ENCODE measurements around the gene SPAG9.
A peak's percentile ranks its signal among the peaks of the same experiment; 100 is the strongest.

The SPAG9 gene

DNA sequence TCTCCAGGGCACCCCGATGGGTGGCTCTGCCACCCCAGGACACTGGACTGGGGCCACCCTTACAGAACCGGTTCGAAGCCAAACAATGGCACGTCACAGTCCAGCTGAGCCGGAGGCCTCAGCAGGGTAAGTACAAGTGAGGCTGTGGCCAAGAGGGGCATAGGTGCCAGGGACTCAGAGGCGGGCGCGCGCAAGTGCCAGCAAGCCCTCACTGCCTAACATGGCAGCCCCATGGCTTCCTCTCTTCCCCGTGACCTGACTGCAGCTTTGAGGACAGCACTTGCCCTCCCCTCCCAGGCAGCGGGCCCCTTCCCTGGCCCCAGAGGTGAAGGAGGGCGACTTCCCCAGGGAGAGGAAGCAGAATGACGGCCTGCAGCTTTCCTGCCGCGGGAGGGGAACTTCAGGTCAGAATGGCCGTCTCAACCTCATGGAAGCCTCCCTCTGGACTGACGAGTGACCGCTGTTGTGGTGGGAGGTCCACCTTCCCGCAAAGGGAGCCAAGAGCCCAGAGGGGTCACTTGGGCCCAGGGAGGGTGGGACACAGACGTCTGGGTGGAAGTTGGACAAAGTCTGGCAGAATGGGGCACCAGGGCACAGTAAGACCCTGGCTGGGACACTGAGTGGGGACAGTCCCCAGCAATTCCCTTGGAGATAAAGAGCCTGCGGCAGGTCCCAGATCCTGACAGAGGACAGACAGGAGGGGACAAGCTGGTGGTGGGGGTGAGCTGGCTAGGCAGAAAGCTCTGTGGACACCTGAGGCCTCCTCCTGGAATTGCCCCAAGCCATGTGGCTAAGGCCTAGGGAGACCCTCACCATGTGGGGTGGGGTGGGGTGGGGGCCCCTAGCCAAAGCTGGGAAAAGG lies 202.4 kb downstream of the SPAG9 start:
- H3K27ac Mint-ChIP-seq, result peak overlapping the region; percentile 44 to 92 (median 48)
- no peaks in the 10 kb centered on the region for H3K36me3 Mint-ChIP-seq (ENCODE audit: low read depth)
- peak overlapping the region in 1 of 3 experiments; percentile 32 for H3K4me3 Mint-ChIP-seq
- H3K9me3 Mint-ChIP-seq, result no peaks in the 10 kb centered on the region
- TF ChIP-seq, protein P1, sequence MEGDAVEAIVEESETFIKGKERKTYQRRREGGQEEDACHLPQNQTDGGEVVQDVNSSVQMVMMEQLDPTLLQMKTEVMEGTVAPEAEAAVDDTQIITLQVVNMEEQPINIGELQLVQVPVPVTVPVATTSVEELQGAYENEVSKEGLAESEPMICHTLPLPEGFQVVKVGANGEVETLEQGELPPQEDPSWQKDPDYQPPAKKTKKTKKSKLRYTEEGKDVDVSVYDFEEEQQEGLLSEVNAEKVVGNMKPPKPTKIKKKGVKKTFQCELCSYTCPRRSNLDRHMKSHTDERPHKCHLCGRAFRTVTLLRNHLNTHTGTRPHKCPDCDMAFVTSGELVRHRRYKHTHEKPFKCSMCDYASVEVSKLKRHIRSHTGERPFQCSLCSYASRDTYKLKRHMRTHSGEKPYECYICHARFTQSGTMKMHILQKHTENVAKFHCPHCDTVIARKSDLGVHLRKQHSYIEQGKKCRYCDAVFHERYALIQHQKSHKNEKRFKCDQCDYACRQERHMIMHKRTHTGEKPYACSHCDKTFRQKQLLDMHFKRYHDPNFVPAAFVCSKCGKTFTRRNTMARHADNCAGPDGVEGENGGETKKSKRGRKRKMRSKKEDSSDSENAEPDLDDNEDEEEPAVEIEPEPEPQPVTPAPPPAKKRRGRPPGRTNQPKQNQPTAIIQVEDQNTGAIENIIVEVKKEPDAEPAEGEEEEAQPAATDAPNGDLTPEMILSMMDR (IDR thresholded peaks at IDR 0.05; ENCODE audit: unreplicated experiment in 3 of 3), result no peak
- peaks cover 40% of the 10 kb centered on the region for H3K4me1 Mint-ChIP-seq
- peaks cover 15% of the 10 kb centered on the region for H3K27me3 Mint-ChIP-seq (ENCODE audit: low read depth)

- Mint-ChIP-seq H3K27ac (peak overlapping the region in 1 of 3 experiments; percentile 32), H3K27me3 (ENCODE audit: low read depth) (peaks cover 15% of the 10 kb centered on the region), H3K4me1 (peaks cover 37% of the 10 kb centered on the region), H3K9me3 (no peaks in the 10 kb centered on the region), H3K36me3 (ENCODE audit: low read depth) (no peaks in the 10 kb centered on the region), H3K4me3 (no peak overlapping the region)
- TF ChIP-seq, protein P1 (IDR thresholded peaks at IDR 0.05; ENCODE audit: unreplicated experiment in 3 of 3), result no peak
These were observed 203.3 kb downstream of the SPAG9 start for GRCh38 chr17:50917418-50917743.

- peak overlapping the region in 1 of 3 experiments; percentile 17 for H3K4me3 Mint-ChIP-seq
- TF ChIP-seq, protein P1 (IDR thresholded peaks at IDR 0.05; ENCODE audit: unreplicated experiment in 3 of 3), result no peak
- H3K27me3 Mint-ChIP-seq (ENCODE audit: low read depth), result peaks cover 11% of the 10 kb centered on the region
- H3K27ac Mint-ChIP-seq, result peak overlapping the region; percentile 48 to 93 (median 84)
- H3K36me3 Mint-ChIP-seq (ENCODE audit: low read depth), result no peaks in the 10 kb centered on the region
- peaks cover 37% of the 10 kb centered on the region for H3K4me1 Mint-ChIP-seq
- H3K9me3 Mint-ChIP-seq, result no peaks in the 10 kb centered on the region
These were observed 203.8 kb downstream of the SPAG9 start for GRCh38 chr17:50916708-50917417.

DNA sequence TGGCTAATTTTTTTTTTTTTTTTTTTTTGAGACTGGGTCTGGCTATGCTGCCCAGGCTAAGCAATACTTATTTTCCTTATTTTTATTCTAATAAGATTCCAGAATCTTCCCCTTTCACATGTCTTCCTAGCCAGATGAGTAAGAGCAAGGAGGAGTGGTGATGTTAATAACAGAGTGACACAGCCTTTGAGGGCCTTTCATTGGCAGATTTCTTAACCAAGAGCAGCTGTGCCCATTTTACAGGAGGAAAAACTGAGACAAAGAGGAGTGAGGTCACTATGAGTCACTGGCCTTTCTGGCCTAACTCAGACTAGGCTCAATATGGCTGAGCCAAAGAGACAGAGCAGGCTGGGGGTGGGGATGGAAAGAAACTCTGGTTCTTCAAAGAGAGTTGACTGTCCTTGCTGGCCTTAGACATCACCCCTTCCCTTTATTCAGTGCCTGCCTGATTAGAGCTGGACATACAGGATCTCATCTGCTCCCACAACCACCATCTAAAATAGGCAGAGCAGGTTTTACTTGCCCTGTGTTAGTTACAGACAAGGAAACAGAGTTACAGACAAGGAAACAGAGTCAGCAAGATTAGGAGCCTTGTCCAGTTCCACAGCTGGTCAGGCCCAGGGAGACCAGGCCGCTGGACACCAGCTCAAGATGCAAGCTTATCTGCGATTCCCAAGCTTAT lies 204.5 kb downstream of the SPAG9 start:
- H3K27ac Mint-ChIP-seq, result peak overlapping the region; percentile 48 to 93 (median 84)
- H3K9me3 Mint-ChIP-seq, result no peaks in the 10 kb centered on the region
- H3K4me3 Mint-ChIP-seq, result no peak overlapping the region
- TF ChIP-seq, protein P1 (IDR thresholded peaks at IDR 0.05; ENCODE audit: unreplicated experiment in 3 of 3), result no peak
- H3K4me1 Mint-ChIP-seq, result peaks cover 33% of the 10 kb centered on the region
- peaks cover 13% of the 10 kb centered on the region for H3K27me3 Mint-ChIP-seq (ENCODE audit: low read depth)
- no peaks in the 10 kb centered on the region for H3K36me3 Mint-ChIP-seq (ENCODE audit: low read depth)

DNA sequence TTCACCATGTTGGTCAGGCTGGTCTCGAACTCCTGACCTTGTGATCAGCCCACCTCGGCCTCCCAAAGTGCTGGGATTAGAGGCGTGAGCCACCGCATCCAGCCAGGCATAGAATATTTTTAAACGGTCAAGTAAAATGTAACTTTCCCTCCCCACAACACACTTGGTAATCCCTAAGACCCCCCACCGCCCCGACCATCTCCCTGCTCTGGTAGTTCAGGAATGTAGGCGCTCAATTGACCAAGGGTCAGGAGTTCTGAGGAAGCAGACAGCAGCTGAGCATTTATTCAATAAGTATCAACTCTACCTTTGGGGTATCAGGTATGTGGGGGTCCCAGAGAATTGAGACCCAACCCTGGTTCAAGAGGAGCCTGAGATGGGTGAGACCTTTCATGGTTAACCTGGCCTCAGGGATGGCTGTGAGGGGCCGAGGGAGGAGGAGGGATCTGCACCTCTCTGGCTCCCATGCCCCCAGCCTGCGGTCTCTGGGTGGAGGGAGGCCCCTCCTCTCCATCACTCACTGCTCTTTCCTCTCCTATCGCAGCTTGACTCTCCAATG lies 206.1 kb downstream of the SPAG9 start:
- H3K27me3 Mint-ChIP-seq (ENCODE audit: low read depth), result peaks cover 8% of the 10 kb centered on the region
- H3K9me3 Mint-ChIP-seq, result no peaks in the 10 kb centered on the region
- no peak overlapping the region for H3K4me3 Mint-ChIP-seq
- H3K4me1 Mint-ChIP-seq, result peaks cover 26% of the 10 kb centered on the region
- TF ChIP-seq, protein P1 (IDR thresholded peaks at IDR 0.05; ENCODE audit: unreplicated experiment in 3 of 3), result no peak
- no peaks in the 10 kb centered on the region for H3K36me3 Mint-ChIP-seq (ENCODE audit: low read depth)
- peak overlapping the region; percentile 60 to 93 (median 77) for H3K27ac Mint-ChIP-seq

Measured in nephron (organoid).